Jurkat, Clone E6-1 (cell line): Measurements from ENCODE around the gene PRTN3.

Experiments used
- DNase-seq: peaks from one replicate; pipeline ENCODE4 v3.0.0-alpha.2; 2011; ENCODE audit warnings: low read depth, low spot score
- H3K4me3 ChIP-seq: 2 replicates; pipeline ENCODE4 v1.5.1; 2011; ENCODE audit warnings: mild to moderate bottlenecking, low read length, control low read depth, moderate library complexity

PRTN3 gene

DNA sequence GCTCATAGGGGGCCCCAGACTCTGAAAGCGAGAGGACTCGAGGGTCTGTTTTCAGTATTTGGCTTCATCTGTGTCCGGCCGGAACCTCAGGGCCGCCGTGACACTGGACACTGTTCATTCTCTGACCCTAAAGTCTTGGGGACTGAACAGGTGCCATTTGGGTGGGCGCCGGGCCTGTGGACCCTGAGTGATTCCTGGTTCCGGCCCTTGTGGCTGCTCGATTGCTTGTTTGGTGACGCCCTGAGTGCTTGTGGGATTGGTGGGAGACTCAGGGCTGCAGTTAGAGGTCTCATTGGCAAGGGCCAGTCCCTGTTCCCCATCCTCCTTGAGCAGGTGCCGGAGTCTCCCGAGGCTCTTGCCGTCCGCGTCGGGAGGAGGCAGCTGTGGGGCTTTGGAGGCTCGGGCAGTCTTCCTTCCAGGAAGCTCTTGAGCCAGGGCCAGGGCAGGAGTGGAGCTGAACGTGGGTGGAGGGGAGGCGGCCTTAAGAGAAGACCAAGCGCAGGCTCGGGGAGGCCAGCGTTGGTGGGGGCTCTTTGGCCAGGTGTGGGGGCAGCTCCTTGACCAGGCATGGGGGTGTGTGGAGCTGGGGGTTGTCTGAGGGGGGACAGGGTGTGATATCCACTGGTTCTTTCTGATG lies 38.8 kb upstream of the PRTN3 start:
- DNase-seq = no peak
- no peak overlapping the region for H3K4me3 ChIP-seq

DNA sequence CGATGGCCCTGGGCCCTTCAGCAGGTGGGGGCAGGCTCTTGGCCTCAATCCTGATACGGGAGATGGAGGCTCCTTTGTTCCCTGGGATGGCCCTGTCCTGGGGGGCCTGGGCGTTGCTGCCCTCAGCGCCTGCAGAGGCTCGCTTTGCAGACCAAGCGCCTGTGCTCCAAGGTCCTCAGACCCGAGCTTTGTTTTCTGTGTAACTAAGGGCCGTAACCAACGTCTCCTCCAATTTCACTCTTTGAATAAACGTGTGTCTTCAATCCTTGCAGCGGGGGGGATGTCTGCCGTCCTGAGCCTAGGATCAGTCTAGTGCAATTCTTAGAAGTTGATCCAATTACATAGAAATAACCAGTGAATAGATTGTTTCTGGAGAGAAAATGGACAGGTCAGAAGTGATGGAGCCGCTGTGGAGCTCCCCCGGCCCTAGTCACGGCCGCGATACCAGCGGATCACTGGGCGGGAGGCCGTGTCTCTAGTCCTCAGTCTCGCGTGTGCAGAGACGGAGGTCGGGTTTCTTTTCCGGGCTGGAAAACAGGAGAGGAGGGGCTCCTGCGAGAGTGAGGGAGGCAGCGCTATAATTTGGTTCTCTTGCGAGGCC lies 38.2 kb upstream of the PRTN3 start:
- no peak overlapping the region for H3K4me3 ChIP-seq
- DNase-seq = no peak

DNA sequence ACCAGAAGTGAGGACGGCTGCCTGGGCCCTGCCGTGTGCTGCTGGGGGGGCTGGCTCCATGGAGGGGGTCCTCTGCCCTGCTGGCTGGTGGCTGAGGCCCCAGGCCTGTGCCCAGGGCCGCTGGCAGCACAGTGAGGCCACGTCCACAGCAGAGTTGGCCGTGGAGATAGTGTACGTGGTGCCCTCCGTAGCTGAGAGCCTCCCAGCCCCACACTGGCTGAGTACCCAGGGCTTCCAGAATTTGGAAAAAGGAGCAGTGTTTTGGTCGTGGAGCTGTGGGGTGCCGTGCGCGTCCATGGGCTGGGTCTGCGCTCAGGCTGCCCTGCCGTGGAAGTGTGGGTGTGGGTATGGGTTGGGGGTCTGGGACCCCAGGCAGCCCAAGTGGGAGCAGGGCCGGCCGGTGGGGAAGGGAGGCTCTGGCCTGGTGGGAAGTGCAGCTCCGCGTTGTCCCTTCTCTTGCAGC lies 37.7 kb upstream of the PRTN3 start:
- no peak for DNase-seq
- no peak overlapping the region for H3K4me3 ChIP-seq

DNA sequence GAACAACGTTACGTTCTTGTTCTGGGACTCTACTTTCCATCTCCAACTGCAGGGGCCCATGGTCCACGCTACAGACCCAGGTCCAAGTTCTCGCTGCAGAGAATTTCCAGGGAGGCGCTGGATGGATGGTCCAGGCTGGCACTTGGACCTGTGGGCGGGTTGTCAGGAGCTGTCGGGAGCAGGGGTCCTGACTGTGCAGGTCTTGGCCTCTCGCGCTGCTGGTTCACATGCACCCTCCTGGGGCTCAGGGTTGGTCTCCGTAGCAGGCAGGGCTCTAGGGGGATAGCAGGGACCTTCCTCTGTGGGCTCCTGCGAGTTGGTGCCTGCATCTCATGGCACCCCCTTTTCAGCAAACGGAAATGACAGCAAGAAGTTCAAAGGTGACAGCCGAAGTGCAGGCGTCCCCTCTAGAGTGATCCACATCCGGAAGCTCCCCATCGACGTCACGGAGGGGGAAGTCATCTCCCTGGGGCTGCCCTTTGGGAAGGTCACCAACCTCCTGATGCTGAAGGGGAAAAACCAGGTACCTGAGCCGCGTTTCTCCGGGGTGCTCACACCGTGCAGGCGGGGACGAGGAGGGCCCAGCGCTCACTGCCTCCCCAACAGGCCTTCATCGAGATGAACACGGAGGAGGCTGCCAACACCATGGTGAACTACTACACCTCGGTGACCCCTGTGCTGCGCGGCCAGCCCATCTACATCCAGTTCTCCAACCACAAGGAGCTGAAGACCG lies 36.9 kb upstream of the PRTN3 start:
- no peak for DNase-seq
- no peak overlapping the region for H3K4me3 ChIP-seq

DNA sequence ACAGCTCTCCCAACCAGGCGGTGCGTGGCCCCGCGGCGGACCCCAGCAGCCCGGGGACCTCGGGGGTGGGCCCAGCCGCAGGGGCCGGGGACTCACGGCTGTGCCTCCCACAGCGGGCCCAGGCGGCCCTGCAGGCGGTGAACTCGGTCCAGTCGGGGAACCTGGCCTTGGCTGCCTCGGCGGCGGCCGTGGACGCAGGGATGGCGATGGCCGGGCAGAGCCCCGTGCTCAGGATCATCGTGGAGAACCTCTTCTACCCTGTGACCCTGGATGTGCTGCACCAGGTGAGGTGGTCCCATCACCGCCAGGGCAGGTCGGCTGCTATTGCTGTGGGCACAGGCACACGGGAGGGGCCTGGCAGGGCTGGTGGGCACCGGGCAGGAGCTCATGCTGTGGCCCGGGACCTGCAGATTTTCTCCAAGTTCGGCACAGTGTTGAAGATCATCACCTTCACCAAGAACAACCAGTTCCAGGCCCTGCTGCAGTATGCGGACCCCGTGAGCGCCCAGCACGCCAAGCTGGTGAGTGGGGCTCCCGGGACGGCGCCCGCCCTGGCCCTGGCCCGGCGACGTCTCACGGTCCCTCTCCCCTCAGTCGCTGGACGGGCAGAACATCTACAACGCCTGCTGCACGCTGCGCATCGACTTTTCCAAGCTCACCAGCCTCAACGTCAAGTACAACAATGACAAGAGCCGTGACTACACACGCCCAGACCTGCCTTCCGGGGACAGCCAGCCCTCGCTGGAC lies 36.2 kb upstream of the PRTN3 start:
- no peak overlapping the region for H3K4me3 ChIP-seq
- DNase-seq = no peak

DNA sequence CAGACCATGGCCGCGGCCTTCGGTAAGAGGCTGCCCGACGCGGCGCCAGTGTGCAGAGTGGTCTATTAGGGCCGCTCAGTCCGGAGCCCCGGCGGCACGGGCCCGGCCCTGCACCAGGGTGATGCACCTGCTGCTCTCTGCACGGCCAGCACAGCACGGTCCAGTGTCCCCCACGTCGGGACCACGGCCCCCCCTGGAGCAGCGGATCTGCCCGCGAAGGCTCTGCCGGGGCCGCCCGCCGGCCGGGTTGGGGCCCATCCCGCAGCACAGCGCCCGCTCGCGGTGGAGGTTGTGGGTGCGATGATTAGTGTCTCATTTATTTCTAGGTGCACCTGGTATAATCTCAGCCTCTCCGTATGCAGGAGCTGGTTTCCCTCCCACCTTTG lies 35.6 kb upstream of the PRTN3 start:
- no peak for DNase-seq

DNA sequence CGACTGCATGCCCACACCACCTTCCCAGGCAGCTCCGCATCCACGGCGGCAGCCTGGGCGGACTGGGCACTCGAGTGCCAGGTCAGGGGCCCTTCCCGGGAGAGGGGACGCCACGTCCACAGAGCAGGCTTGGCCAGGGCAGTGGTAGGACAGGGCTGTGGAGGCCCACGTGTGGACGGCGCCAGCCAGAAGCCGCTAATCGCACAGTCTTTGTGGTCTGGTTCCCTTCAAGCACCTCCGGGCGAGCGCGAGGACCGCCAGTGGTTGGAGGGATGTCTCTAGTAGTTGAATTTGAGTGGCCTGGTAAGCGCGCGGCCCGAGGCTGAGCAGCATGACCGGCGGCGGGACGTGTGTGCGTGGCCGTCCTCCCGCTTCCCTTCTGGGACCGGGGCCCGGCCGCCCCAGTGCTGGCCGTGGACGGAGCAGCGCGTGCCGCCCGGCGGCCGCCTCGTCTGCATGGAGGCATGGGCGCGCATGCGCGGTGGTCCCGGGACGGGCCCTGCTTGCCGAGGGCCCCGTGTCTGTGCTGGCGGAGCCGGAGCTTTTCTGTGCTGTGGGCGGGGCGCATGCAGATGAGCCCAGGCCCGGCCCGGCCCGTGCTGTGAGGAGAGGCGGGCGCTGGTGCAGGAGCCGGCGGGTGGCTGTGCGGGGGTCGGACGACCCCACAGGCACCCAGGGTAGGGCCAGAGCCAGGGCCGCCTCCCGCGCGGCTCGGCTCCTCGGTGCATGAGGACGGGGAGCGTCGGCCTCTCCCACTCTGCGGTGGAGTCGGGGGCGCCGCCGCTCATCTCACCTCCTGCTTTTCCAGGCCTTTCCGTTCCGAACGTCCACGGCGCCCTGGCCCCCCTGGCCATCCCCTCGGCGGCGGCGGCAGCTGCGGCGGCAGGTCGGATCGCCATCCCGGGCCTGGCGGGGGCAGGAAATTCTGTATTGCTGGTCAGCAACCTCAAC lies 34.9 kb upstream of the PRTN3 start:
- no peak for DNase-seq
- no peak overlapping the region for H3K4me3 ChIP-seq

More for the DNA sequence above, 35.6 kb upstream of the PRTN3 start:
- H3K4me3 ChIP-seq = no peak overlapping the region

DNA sequence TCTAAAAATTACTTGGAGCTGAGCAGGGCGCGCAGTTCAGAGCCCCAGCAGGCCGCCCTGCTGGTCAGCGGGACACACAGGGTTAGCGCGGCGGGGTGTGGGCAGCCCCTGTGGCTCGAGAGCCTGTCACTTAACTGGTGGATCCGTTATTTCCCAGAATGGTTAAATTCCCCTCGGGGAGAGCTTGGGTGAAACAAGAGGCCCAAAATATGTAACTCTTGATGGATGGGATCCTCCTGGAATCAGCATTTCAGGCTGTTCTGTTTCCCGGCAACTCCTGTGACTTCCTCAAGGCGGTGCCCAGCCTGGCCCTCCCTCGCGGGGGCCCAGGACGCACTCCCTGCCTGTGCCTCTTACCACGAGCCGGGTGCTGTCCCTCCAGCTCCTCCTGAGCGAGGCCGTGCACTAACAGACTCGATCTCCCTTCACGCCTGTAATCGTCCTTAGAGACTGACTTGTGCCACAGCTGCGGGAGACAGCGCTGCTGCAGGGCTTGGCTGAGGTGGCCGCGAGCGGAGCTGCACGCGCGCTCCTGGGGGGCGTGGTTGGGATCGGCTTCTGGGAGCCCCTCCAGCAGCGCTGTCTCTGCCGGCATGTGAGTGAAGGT lies 33.9 kb upstream of the PRTN3 start:
- no peak for DNase-seq
- H3K4me3 ChIP-seq = no peak overlapping the region

DNA sequence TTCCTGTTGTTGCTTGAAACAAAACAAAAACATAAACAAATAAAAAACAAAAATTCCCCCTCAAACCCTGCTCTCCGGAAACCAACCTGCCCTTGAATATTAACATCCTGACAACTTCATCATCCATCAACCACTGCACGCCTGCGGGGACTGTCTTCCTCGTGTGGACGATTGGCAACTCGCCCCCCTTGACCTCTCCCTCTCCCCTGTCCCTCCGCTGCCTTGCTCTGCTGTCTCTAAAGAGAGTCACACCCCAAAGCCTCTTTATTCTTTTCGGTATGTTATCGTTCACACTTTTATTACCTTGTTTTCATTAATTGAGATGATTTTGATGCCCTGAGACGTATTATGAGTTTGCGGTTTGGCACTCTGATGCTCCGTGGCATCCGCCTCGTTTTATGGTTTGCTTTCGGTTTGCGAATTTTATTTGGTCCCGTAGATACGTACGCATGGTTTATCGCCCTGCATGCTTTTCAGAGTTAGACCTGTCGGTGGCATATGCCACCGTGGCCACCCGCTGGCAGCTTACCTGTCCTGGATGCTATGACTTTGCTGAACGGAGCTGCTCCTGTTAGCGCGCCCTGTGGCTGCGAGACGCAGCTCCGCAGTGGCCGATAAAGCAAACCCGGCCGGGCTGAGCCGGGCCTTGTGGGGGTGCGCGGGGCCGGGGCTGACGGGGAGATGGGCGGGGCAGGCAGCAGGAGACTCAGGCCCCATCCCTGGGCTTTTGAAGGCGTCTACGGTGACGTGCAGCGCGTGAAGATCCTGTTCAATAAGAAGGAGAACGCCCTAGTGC lies 33.0 kb upstream of the PRTN3 start:
- H3K4me3 ChIP-seq = no peak overlapping the region
- DNase-seq = no peak

DNA sequence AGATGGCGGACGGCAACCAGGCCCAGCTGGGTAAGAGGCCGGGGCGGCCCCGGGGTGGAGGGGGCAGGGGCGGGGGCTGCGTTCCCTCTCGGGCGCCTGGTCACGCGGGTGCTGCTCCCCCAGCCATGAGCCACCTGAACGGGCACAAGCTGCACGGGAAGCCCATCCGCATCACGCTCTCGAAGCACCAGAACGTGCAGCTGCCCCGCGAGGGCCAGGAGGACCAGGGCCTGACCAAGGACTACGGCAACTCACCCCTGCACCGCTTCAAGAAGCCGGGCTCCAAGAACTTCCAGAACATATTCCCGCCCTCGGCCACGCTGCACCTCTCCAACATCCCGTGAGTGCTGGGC lies 32.4 kb upstream of the PRTN3 start:
- no peak overlapping the region for H3K4me3 ChIP-seq

DNA sequence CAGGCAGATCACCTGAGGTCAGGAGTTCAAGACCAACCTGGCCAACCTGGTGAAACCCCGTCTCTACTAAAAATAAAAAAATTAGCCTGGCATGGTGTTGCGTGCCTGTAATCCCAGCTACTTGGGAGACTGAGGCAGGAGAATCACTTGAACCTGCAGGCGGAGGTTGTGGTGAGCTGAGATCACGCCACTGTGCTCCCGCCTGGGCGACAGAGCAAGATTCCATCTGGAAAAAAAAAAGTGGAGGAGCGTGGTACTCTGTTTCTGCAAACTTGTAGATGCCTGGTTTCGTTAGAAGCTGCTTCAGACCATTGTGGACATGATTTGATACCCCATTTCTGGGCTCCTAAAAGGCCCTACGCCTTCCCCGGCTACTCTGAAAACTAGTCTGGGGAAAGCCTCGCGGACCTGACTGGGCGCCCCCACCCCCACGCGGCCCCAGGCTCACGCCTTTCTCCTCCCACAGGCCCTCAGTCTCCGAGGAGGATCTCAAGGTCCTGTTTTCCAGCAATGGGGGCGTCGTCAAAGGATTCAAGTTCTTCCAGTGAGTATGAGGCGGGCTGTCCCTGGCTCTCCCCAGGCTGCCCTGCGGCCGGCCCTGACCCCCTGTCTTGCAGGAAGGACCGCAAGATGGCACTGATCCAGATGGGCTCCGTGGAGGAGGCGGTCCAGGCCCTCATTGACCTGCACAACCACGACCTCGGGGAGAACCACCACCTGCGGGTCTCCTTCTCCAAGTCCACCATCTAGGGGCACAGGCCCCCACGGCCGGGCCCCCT lies 30.5 kb upstream of the PRTN3 start:
- no peak overlapping the region for H3K4me3 ChIP-seq
- DNase-seq = no peak

More for the DNA sequence above, 32.4 kb upstream of the PRTN3 start:
- DNase-seq = no peak

DNA sequence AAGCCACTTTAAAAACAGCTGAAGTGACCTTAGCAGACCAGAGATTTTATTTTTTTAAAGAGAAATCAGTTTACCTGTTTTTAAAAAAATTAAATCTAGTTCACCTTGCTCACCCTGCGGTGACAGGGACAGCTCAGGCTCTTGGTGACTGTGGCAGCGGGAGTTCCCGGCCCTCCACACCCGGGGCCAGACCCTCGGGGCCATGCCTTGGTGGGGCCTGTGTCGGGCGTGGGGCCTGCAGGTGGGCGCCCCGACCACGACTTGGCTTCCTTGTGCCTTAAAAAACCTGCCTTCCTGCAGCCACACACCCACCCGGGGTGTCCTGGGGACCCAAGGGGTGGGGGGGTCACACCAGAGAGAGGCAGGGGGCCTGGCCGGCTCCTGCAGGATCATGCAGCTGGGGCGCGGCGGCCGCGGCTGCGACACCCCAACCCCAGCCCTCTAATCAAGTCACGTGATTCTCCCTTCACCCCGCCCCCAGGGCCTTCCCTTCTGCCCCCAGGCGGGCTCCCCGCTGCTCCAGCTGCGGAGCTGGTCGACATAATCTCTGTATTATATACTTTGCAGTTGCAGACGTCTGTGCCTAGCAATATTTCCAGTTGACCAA lies 29.8 kb upstream of the PRTN3 start:
- H3K4me3 ChIP-seq = no peak overlapping the region
- no peak for DNase-seq

DNA sequence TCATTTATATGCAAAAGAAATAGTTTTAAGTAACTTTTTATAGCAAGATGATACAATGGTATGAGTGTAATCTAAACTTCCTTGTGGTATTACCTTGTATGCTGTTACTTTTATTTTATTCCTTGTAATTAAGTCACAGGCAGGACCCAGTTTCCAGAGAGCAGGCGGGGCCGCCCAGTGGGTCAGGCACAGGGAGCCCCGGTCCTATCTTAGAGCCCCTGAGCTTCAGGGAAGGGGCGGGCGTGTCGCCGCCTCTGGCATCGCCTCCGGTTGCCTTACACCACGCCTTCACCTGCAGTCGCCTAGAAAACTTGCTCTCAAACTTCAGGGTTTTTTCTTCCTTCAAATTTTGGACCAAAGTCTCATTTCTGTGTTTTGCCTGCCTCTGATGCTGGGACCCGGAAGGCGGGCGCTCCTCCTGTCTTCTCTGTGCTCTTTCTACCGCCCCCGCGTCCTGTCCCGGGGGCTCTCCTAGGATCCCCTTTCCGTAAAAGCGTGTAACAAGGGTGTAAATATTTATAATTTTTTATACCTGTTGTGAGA lies 29.2 kb upstream of the PRTN3 start:
- no peak for DNase-seq
- H3K4me3 ChIP-seq = no peak overlapping the region

DNA sequence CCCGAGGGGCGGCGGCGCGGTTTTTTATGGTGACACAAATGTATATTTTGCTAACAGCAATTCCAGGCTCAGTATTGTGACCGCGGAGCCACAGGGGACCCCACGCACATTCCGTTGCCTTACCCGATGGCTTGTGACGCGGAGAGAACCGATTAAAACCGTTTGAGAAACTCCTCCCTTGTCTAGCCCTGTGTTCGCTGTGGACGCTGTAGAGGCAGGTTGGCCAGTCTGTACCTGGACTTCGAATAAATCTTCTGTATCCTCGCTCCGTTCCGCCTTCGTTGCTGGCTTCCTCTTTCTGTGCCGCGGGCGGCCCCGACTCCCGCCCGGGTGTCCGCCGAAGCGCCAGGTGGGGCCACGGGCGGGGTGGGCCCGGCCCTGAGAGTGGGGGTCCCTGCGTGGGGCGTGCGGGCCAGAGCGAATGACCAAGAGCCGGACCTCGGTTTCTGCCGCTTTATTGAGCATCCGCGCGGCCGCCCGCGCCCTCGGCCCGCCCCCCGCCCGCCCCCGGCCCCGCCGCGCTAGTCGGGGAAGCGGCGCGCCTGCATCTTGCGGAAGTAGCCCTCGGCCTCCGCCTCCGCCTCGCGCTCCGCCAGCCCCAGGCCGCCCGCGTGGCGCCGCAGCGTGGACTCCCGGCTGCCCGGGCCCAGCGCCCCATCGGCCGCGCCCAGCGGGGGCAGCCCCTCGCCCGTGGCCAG lies 28.6 kb upstream of the PRTN3 start:
- no peak overlapping the region for H3K4me3 ChIP-seq
- DNase-seq = no peak

DNA sequence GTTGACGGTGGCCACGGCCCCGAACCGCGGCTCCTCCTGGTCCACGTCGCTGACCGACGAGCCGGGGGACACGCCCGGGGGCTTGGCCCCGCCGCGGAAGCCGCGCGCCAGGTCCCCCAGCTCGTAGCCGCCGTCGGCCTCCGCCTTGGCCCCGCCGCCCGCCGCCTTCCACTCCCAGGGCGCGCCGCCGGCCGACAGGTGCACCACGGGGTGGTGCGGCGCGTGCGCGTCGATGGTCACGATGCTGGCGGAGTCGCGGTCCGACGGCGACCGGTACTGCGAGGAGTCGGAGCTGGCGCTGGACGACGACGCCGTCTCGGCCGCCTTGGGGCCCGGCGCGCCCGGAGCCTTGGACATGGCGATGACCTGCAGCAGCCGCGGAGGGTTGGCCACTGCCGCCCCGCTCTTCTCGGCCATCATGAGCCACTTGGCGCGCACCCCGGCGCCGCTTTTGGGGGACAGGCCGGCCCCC lies 28.0 kb upstream of the PRTN3 start:
- no peak overlapping the region for H3K4me3 ChIP-seq
- DNase-seq = no peak
